ENCODE data around the gene KLHL7.
A peak's percentile ranks its signal among the peaks of the same experiment; 100 is the strongest.

KLHL7 gene

DNA sequence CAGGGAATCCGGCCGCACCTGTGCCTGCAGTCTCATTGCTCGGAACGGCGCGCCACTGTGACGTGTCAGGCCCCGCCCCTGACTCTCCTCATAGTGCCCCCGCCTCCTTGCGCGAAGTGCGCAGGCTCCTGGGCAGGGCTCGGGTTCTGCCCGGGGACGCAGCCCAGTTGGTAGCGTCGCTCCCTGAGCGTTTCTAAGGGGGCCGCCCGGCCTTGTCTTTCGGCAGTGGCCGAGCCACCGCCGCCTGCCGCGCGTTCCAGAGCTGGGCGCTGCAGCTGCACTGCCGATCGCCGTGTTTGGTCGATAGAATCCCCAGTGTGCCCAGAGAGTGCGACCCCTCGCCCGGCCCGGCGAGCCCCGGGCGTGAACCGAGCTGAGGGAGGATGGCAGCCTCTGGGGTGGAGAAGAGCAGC, at the start of gene KLHL7:
Gene KLHL7, plus strand, starts transcription at position 142 of the 413 bp plus-strand sequence. Its CDS starts 242 bp downstream, at position 384.
- peak; percentile 62 to 66 for DNase-seq (ENCODE audit: low read depth in 2 of 2)

DNA sequence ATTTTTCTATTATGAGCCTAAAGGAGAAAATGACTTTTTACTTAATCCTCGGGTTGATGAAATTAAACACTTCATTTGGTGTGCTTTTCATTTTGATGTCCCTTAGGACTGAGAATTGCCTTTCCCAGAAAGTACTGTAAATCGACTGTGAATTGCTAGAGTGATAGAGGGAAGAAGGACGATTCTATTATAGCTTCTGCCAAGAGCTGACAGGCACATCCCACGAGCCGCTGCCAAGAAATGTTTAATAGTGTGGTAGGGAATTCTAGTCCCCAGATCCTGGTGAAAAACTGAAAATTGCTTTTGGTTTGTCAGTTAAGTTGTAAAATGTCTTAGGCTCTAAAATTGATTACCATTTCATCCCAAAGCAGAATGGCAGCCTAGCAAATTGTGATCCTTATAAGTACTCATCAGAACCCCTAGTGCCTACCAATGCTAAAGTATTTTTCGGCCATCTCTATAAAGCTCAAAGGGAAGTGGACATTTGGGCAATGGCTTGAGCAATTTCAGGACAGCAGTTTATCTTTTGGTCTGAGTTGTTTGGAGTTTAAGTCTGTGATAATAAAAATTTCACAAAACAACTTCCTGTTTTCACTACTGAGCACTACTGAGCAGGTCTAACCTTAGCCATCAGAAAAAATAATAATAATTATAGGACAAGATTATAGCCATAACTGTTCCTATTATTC, 47.0 kb upstream of the KLHL7 start:
- no peak for DNase-seq (ENCODE audit: low read depth in 2 of 2)

DNA sequence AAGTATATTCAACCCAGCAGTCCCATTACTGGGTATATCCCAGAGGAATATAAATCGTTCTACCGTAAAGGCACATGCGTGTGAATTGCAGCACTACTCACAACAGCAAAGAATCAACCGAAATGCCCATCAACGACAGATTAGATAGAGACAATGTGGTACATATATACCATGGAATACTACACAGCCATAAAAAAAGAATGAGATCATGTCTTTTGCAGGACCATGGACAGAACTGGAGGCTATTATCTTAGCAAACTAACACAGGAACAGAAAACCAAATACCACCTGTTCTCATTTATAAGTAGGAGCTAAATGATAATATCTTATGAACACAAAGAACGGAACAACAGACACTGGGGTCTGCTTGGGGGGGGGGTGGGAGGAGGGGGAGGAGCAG, 44.3 kb upstream of the KLHL7 start:
- DNase-seq (ENCODE audit: low read depth in 2 of 2): no peak

GRCh38 chr7:23062452-23062851, 43.1 kb upstream of the KLHL7 start:
- DNase-seq (ENCODE audit: low read depth in 2 of 2): no peak

GRCh38 chr7:23065974-23066373, 39.6 kb upstream of the KLHL7 start:
- peak in 1 of 2 experiments; percentile 13 for DNase-seq (ENCODE audit: low read depth in 2 of 2)

DNA sequence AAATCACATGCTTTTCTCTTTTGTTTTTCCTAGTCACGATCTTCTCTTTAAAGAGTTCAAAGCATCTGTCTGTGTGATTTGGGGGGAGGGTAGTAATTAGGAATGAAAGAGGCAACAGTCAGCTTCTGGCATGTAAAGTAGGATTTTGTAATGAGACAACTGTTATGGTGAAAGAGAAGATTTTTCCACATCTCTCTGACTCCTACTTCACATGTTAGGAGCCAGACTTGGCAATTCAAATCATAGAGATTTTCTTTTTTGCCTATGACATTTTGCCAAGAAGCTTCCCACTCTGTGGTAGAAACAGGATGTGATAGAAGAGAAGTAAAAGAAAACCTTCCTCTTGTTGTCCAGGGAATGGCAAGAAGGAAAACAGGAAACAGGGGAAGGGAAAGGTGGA, 38.3 kb upstream of the KLHL7 start:
- peak; percentile 41 to 49 for DNase-seq (ENCODE audit: low read depth in 2 of 2)

GRCh38 chr7:23072048-23072447, 33.5 kb upstream of the KLHL7 start:
- no peak for DNase-seq (ENCODE audit: low read depth in 2 of 2)

DNA sequence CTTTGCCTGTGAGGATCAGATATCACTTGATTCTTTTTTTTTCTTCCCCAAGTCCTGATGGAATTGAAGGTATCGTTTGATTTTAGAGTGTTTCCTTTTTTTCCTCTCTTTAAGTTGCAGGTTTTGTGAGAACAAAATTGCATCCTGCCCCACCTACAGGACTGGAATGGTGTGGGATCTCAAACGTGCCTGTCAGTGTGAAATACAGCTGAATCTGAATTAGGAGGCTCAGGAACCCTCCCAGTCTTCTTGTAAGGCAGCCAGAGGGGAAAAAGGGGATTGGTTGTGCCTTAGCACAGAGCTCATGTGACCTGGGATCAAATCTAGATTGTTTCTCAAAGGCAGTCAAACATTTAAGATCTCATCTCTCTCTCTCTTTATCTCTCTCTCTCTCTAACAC, 32.7 kb upstream of the KLHL7 start:
- DNase-seq (ENCODE audit: low read depth in 2 of 2): no peak

GRCh38 chr7:23074443-23075261, 30.9 kb upstream of the KLHL7 start:
- no peak for DNase-seq (ENCODE audit: low read depth in 2 of 2)

GRCh38 chr7:23075571-23075970, 30.0 kb upstream of the KLHL7 start:
- DNase-seq (ENCODE audit: low read depth in 2 of 2): no peak

GRCh38 chr7:23076772-23077171, 28.8 kb upstream of the KLHL7 start:
- no peak for DNase-seq (ENCODE audit: low read depth in 2 of 2)

DNA sequence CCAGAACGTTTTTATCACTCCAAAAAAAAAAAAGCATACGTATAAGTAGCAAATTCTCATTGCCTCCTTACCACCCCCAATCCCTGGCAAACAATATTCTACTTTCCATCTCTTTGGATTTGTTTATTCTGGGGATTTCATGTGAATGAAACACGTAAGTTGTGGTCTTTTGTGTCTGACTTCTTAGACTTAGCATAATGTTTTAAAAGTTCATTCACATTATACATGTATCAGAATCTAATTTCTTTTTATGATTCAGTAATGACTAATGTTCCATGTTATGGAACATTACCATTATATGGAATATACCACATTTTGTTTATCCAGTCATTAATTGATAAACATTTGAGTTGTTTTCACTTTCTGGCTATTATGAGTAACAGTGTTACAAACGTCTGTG, 12.5 kb upstream of the KLHL7 start:
- DNase-seq (ENCODE audit: low read depth in 2 of 2): no peak

DNA sequence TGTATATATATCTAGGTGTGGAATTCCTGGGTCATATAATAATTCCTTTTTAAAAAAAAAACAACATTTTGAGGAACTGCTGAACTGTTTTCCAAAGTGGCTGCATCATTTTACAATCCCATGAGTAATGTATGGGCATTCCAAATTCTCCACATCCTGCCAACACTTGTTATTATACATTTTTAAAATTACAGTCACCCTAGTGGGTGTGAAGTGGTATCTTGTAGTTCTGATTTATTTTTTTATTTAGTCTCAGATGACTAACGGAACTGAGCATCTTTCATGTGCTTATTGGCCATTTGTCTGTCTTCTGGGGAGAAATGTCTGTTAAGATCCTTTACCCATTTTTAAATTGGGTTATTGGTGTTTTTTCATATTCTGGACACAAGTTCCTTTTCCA, 12.0 kb upstream of the KLHL7 start:
- DNase-seq (ENCODE audit: low read depth in 2 of 2): peak; percentile 30 to 32

DNA sequence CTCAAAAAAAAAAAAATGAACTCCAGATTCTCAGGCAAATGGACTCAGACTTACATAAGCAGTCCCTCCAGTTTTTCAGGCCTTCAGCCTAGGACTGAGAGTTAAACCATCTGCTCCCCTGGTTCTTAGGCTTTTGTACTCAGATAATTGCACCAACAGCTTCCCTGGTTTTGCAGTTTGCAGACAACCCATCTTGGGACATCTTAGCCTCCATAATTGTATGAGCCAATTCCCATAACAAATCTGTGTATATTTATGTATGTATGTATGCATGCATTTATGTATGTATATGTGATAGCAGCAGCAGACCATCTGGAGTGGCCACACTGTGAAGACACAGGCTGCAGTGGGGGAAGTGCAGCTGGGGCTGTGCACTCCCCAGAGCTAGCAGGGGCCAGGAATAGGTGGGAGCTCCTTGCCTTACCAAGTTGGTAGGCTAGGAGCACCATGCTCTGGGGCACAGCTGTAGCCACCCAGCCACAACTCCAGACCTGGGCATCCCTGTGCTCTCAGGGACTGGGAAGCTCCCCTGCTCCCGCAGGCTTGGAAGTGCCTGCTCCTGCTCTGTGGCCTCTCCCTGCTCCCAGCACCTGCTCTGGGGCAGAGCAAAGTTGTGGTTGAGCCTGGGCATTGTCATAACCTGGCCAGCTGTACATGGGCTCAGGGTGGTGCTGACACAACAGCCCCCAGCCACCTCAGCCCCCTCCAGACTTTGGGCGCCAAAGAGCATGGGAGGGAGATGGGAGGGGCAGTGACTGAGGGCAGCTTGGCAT, 8.9 kb upstream of the KLHL7 start:
- no peak for DNase-seq (ENCODE audit: low read depth in 2 of 2)

DNA sequence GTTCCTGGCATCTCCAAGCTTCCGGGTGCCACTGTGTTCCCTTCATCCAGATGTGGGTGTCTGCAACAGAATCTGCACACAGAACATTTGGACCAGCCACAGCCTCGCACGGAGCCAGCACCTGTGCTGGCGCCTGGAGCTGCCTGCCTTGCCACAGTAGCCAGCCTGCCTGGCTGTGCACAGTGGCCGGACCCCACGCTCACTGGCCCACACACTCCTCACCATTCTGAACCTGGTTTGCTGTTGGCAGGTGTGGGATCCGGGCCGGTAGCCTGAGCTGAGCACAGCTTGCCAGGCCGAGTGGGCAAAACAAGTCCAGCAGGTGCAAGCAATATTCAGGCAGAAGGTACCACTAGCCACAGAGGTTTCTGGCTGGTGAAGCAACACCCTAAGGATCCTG, 7.6 kb upstream of the KLHL7 start:
- no peak for DNase-seq (ENCODE audit: low read depth in 2 of 2)

DNA sequence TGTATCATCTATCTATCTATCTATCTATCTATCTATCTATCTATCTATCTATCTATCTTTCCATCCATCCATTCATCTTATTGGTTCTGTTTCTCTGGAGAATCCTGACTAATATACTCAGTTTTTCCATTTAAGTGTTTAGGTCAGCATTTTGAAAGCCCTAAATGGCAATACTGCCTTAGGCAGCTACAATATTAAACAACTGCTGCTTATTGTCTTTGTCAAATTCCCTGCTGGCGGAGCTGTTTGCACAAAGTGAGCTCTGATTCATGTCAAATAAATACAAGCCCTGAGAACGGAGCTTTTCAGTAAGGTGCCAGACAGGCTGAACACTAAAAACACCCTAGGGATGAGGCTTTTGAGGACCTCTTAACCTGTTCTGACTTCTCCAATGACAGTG, 7.1 kb upstream of the KLHL7 start:
- no peak for DNase-seq (ENCODE audit: low read depth in 2 of 2)

DNA sequence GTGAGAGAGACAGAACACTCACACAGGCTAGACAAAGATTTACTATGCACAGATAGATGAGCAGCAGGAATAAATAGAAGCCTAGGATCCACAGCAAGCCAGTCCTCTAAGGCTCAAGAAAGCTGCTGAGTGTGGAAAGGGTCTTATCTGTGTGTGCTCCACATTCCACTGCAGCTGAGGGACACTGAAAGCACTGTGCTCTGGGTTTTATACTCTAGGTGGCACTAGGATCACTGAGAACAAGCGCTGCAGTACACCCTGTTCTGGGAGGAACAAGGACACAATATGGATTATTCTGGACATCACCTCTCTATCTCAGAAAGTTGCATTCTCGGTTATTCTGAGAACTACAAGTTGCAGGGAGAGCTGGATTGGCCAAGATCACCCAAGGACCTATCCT, 4.9 kb upstream of the KLHL7 start:
- no peak for DNase-seq (ENCODE audit: low read depth in 2 of 2)

DNA sequence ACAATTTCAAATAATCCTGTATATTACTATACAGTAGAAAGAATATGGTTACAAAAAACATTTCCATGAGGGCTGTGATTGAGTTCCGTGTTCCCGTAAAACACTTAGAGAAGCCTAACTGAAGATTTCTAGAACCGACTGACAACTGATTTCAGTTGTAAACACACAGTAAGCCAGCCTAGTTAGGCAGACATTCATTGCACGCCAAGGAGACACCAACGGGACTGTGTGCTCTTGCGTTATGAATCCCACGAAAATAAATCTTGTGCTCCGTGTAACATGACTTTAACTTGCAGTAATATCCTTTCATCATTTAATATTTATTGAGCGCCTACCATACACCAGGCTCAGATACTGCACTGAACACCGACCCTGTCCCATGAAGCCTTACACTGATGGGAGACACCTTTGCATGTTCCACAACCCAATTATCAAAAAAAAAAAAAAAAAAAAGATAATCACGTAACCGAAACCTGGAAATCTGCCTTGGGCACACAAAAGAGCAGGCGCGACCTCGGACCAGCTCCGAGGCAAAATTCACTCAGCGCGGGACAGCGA, 420 bp upstream of the KLHL7 start:
- no peak for DNase-seq (ENCODE audit: low read depth in 2 of 2)

DNA sequence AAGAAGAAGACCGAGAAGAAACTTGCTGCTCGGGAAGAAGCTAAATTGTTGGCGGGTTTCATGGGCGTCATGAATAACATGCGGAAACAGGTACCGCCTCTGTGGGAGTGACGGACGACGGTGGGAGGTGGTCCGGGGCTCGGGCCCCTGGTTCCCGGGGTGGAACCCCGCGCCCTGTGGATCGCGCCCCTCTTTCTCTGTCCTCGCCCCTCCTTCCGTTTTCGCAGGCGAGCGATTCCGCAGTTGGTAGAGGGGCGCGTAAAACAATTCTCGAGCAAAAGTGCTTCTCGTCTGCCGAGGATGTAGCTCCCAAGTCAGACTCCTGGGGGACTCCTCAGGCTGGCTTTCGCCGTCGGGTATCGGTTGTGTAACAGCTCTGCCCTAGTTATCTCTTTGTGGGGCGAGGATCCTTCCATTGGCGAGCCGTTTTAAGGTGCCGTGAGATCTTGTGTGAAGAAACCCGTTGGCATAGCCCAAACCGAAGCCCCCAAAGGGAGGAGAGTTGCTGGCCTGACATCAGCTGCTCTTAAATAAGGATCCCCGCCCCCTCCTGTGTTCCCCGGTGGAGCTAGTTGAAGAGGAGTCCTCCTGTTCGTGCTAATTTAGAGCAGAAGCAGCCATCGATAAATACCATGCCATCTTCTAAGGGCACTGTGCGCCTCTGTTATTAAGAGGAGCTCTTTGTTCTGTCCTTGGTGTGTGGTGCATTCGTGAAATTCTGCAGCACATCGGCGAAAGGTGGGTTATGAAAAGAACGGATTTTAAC, 655 bp downstream of the KLHL7 start:
- no peak for DNase-seq (ENCODE audit: low read depth in 2 of 2)

DNA sequence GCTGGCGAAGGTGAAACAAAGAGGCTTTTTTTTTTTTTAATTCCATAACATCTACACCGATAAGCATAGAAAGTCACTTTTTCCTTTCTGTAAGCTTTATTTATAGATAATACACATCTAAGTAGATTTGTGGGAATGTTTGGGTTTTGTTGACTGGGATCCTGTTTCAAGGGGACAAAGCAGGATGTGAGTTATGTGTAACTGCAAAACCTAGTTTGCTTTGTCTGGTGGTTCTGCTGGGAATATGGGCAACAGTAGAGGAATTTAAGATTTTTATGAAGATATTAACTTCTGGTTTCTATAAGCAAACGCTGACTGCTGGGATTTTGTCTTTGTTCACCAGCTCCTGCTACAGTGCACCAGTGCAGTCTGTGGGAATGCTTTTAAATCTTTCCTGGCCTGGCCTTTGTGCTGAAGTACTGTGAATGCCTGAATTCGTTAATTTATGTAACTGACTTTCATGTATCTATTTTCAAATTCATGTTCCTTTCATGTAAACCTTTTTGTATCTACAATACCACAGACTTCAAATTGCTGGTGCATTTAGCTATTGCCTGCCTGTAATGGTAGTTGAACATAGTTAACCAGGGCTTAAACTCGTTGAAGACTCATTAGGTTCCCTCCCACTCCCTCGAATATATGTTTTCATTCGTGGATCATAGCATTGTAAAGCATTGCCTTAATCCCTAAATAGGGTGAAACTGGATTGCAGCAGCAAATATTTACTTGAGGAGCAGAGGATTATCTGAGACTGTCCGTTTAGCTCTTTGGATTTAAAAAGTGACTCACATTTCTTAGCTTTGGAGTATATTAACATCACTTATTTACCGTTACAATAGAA, 1.5 kb downstream of the KLHL7 start:
- DNase-seq (ENCODE audit: low read depth in 2 of 2): no peak

- no peak for DNase-seq (ENCODE audit: low read depth in 2 of 2)
These were observed 2.2 kb downstream of the KLHL7 start for GRCh38 chr7:23107781-23108180.
